Trophoblast cell (in vitro differentiated cells and primary cell): ENCODE measurements around the gene GREM1. TPM values are rescaled to one million over a fixed set of nuclear protein-coding genes. Genes with fewer than 3 reads are reported as not detected.

ENCODE experiments used
- DNase-seq, 2 donors: peaks; one replicate each; pipeline ENCODE4 v3.0.0-alpha.2; 2016
- H2AFZ ChIP-seq: 2 replicates; pipeline ENCODE4 v1.6.1; 2013; ENCODE audit warnings: low read length, moderate library complexity, mild to moderate bottlenecking; ENCODE audit not compliant: insufficient read depth, poor library complexity
- H2AK5ac ChIP-seq: 2 replicates; pipeline ENCODE4 v1.6.1; 2013; ENCODE audit warnings: mild to moderate bottlenecking, low read length
- H2BK120ac ChIP-seq: 2 replicates; pipeline ENCODE4 v1.6.1; 2013; ENCODE audit warnings: low read length, mild to moderate bottlenecking, moderate library complexity; ENCODE audit not compliant: insufficient read depth, poor library complexity
- H2BK12ac ChIP-seq: 2 replicates; pipeline ENCODE4 v1.6.1; 2013; ENCODE audit warnings: mild to moderate bottlenecking, low read length, moderate library complexity
- H2BK5ac ChIP-seq: 2 replicates; pipeline ENCODE4 v1.6.1; 2013; ENCODE audit warnings: low read length, low read depth, moderate library complexity, mild to moderate bottlenecking; ENCODE audit not compliant: poor library complexity
- H3K14ac ChIP-seq: 2 replicates; pipeline ENCODE4 v1.6.1; 2013; ENCODE audit warnings: mild to moderate bottlenecking, low read length
- H3K18ac ChIP-seq: 2 replicates; pipeline ENCODE4 v1.6.1; 2013; ENCODE audit warnings: mild to moderate bottlenecking, low read length
- H3K23ac ChIP-seq: 2 replicates; pipeline ENCODE4 v1.6.1; 2013; ENCODE audit warnings: low read length
- H3K27ac ChIP-seq: 2 replicates; pipeline ENCODE4 v1.5.1; 2013; ENCODE audit warnings: low read depth, mild to moderate bottlenecking, inconsistent platforms, low read length, moderate library complexity
- H3K27me3 ChIP-seq: 2 replicates; pipeline ENCODE4 v1.6.1; 2013; ENCODE audit warnings: inconsistent platforms, mild to moderate bottlenecking, low read length, moderate library complexity; ENCODE audit not compliant: insufficient read depth
- H3K36me3 ChIP-seq, 2 experiments: 1 replicate in 1 of 2; 2 replicates in 1 of 2; pipeline ENCODE4 v1.6.1; 2013; ENCODE audit warnings: low read length in 2 of 2, mild to moderate bottlenecking in 2 of 2, moderate library complexity in 1 of 2; ENCODE audit not compliant: insufficient read depth in 2 of 2, control insufficient read depth in 1 of 2
- H3K4ac ChIP-seq: 2 replicates; pipeline ENCODE4 v1.6.1; 2013; ENCODE audit warnings: low read depth, mild to moderate bottlenecking, low read length, moderate library complexity
- H3K4me1 ChIP-seq, 2 experiments: 1 replicate in 1 of 2; 2 replicates in 1 of 2; pipeline ENCODE4 v1.6.1; 2013; ENCODE audit warnings: low read length in 2 of 2, mild to moderate bottlenecking in 2 of 2, moderate library complexity in 1 of 2; ENCODE audit not compliant: insufficient read depth in 2 of 2, control insufficient read depth in 1 of 2
- H3K4me2 ChIP-seq: 2 replicates; pipeline ENCODE4 v1.6.1; 2013; ENCODE audit warnings: inconsistent platforms, mild to moderate bottlenecking, low read length, moderate library complexity
- H3K4me3 ChIP-seq: 2 replicates; pipeline ENCODE4 v1.5.1; 2013; ENCODE audit warnings: mild to moderate bottlenecking, low read depth, low read length, inconsistent platforms
- H3K79me1 ChIP-seq: one replicate; pipeline ENCODE4 v1.6.1; 2013; ENCODE audit warnings: low read length
- H3K79me2 ChIP-seq: 2 replicates; pipeline ENCODE4 v1.6.1; 2013; ENCODE audit warnings: low read length, mild to moderate bottlenecking; ENCODE audit not compliant: control insufficient read depth, insufficient read depth, poor library complexity
- H3K9ac ChIP-seq: 2 replicates; pipeline ENCODE4 v1.6.1; 2013; ENCODE audit warnings: mild to moderate bottlenecking, low read length
- H3K9me3 ChIP-seq: 2 replicates; pipeline ENCODE4 v1.6.1; 2013; ENCODE audit warnings: low read depth, mild to moderate bottlenecking, control low read depth, inconsistent platforms, low read length; ENCODE audit not compliant: insufficient read depth
- H4K12ac ChIP-seq: 2 replicates; pipeline ENCODE4 v1.6.1; 2013; ENCODE audit warnings: low read depth, mild to moderate bottlenecking, low read length, moderate library complexity
- H4K8ac ChIP-seq: 2 replicates; pipeline ENCODE4 v1.6.1; 2013; ENCODE audit warnings: low read depth, mild to moderate bottlenecking, low read length, moderate library complexity
- H4K91ac ChIP-seq: one replicate; pipeline ENCODE4 v1.6.1; 2013; ENCODE audit warnings: low read depth, mild to moderate bottlenecking, low read length, moderate library complexity
- WGBS: extraction: QIAGEN DNeasy Blood & Tissue Kit; methylation state at CpG from one replicate; pipeline ENCODE4 v1.1.7; 2013; ENCODE audit warnings: missing lambda C conversion rate; ENCODE audit not compliant: insufficient read length, insufficient coverage; ENCODE audit errors: extremely low coverage; 5-methylcytosine and 5-hydroxymethylcytosine counted together
- polyA plus RNA-seq: library from polyadenylated mRNA; stranded (reverse); fragments of 200-250 nt; gene quantifications from 2 replicates; pipeline ENCODE4 v1.2.3, GENCODE V29; 2013

Gene GREM1
- 0.27 and 0.29 TPM in 2 replicates for polyA plus RNA-seq

- DNase-seq = no peak
- no peak within 1 kb of the TSS for H2BK120ac ChIP-seq
- H3K14ac ChIP-seq = no peak within 1 kb of the TSS
- H2BK5ac ChIP-seq = no peak within 1 kb of the TSS
- H3K79me1 ChIP-seq = no peaks in the 10 kb centered on the region
- peaks cover 44% of the 10 kb centered on the region for H3K27me3 ChIP-seq
- no peaks in the 10 kb centered on the region for H3K9me3 ChIP-seq
- H4K91ac ChIP-seq = no peak within 1 kb of the TSS
- H3K9ac ChIP-seq = no peak within 1 kb of the TSS
- H2BK12ac ChIP-seq = no peak within 1 kb of the TSS
- peak within 1 kb of the TSS; percentile 1 for H2AFZ ChIP-seq
- H3K4me3 ChIP-seq = peak within 1 kb of the TSS; percentile 62
- peak within 1 kb of the TSS; percentile 91 for H3K4me2 ChIP-seq
- H4K12ac ChIP-seq = no peak within 1 kb of the TSS
- no peaks in the 10 kb centered on the region for H3K36me3 ChIP-seq
- H3K18ac ChIP-seq = no peak within 1 kb of the TSS
- no peak within 1 kb of the TSS for H3K27ac ChIP-seq
- H3K23ac ChIP-seq = no peak within 1 kb of the TSS
- peaks cover 14 to 18% of the 10 kb centered on the region in 2 experiments for H3K4me1 ChIP-seq
- WGBS = no CpG with 5 or more reads among the region's 99 CpGs
- no peak within 1 kb of the TSS for H4K8ac ChIP-seq
- no peaks in the 10 kb centered on the region for H3K79me2 ChIP-seq
- H2AK5ac ChIP-seq = no peak within 1 kb of the TSS
- no peak within 1 kb of the TSS for H3K4ac ChIP-seq
Observed at GRCh38 chr15:32717426-32718226, at the start of gene GREM1. Gene GREM1 (plus strand): TSS chr15:32718004. CDS start chr15:32730691, 12,687 bp downstream.

GRCh38 chr15:32668942-32669341 is 48.9 kb upstream of the GREM1 start:
- Histone ChIP-seq H2BK12ac (no peak overlapping the region), H3K9ac (no peak overlapping the region), H3K4me2 (no peak overlapping the region), H3K9me3 (peaks cover 1% of the 10 kb centered on the region), H3K79me2 (no peaks in the 10 kb centered on the region), H4K91ac (no peak overlapping the region), H2AK5ac (no peak overlapping the region), H3K27me3 (no peaks in the 10 kb centered on the region), H4K8ac (no peak overlapping the region), H3K23ac (no peak overlapping the region), H3K14ac (no peak overlapping the region), H3K4me1 (no peaks in the 10 kb centered on the region), H3K36me3 (no peaks in the 10 kb centered on the region), H2BK120ac (no peak overlapping the region), H4K12ac (no peak overlapping the region), H3K27ac (no peak overlapping the region), H3K18ac (no peak overlapping the region), H3K79me1 (no peaks in the 10 kb centered on the region), H2AFZ (no peak overlapping the region), H2BK5ac (no peak overlapping the region), H3K4me3 (no peak overlapping the region), H3K4ac (no peak overlapping the region)
- no peak for DNase-seq
- no CpG with 5 or more reads among the region's 2 CpGs for WGBS

- peak in 1 of 2 donors; percentile 17 for DNase-seq
- no peak overlapping the region for H3K27ac ChIP-seq
- H3K9me3 ChIP-seq = peaks cover 1% of the 10 kb centered on the region
- H3K4me3 ChIP-seq = no peak overlapping the region
- H2BK5ac ChIP-seq = no peak overlapping the region
- H4K8ac ChIP-seq = no peak overlapping the region
- H3K4me1 ChIP-seq = no peaks in the 10 kb centered on the region
- no peak overlapping the region for H3K18ac ChIP-seq
- H3K36me3 ChIP-seq = no peaks in the 10 kb centered on the region
- H2AFZ ChIP-seq = no peak overlapping the region
- H3K4me2 ChIP-seq = no peak overlapping the region
- no peaks in the 10 kb centered on the region for H3K79me2 ChIP-seq
- H3K14ac ChIP-seq = no peak overlapping the region
- WGBS = no CpG with 5 or more reads among the region's 5 CpGs
- H3K9ac ChIP-seq = no peak overlapping the region
- no peak overlapping the region for H4K91ac ChIP-seq
- H2AK5ac ChIP-seq = no peak overlapping the region
- H3K27me3 ChIP-seq = no peaks in the 10 kb centered on the region
- no peak overlapping the region for H2BK12ac ChIP-seq
- no peak overlapping the region for H2BK120ac ChIP-seq
- no peak overlapping the region for H3K4ac ChIP-seq
- no peak overlapping the region for H3K23ac ChIP-seq
- no peaks in the 10 kb centered on the region for H3K79me1 ChIP-seq
- H4K12ac ChIP-seq = no peak overlapping the region
Observed at GRCh38 chr15:32669896-32670611, 47.8 kb upstream of the GREM1 start.

- Histone ChIP-seq H3K4me3 (no peak overlapping the region), H3K18ac (no peak overlapping the region), H2BK12ac (no peak overlapping the region), H3K79me1 (no peaks in the 10 kb centered on the region), H4K8ac (no peak overlapping the region), H3K36me3 (no peaks in the 10 kb centered on the region), H3K9me3 (peaks cover 1% of the 10 kb centered on the region), H2BK120ac (no peak overlapping the region), H2AK5ac (no peak overlapping the region), H3K4me2 (no peak overlapping the region), H3K14ac (no peak overlapping the region), H3K27ac (no peak overlapping the region), H2AFZ (no peak overlapping the region), H3K27me3 (no peaks in the 10 kb centered on the region), H3K79me2 (no peaks in the 10 kb centered on the region), H3K4ac (no peak overlapping the region), H2BK5ac (no peak overlapping the region), H4K91ac (no peak overlapping the region), H3K4me1 (no peaks in the 10 kb centered on the region), H3K9ac (no peak overlapping the region), H4K12ac (no peak overlapping the region), H3K23ac (no peak overlapping the region)
- DNase-seq = no peak
- WGBS = no CpG with 5 or more reads among the region's 3 CpGs
Observed at GRCh38 chr15:32670623-32671022, 47.2 kb upstream of the GREM1 start.
